Measurements from ENCODE around the gene KCNMA1. TPM values are rescaled to one million over a fixed set of nuclear protein-coding genes. Genes with fewer than 3 reads are reported as not detected.

Gene KCNMA1
- total and polyA plus RNA-seq, 2 donors from 2014 or later = 4.2 to 8.9 TPM

DNA sequence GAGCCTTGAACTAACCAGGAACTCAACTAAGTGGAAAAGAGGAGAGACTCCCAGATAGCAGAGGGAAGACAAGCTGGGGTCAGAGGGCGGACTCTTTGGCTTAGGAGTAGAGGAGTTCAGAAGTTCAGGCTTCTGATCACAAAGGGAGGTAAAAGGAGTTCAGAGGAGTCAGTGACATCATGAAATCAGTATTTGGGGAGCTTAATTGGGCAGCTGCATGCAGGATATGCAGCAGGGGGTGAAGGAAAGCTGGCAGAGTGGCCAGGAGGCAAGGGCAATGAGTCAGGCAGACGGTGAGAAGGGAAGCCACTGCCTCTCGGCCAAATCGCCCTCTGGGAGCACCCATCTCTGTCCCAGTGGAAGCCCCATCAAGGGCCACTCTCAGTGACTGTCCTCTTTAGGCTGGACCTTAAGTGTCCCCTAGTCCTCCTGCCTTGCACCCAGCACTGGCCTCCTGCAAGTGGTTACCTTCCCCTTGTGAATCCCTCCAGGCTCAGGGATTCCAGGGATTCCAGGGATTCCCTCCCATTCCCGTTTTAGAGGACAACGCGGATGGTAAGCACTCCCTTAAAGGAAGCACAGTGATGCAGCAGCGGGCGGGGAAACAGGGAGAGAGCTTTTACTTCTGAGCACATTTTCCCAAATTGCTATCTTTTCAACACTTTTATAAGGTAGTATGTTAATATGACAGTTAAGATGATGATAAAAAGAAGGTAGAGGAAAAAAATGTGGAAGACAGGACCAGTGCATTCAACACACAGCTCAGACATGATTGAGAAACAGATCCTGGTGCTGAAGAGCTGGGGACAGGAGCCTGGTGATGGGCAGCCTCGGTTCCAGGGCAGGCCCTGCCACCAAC lies 72.6 kb downstream of the KCNMA1 start:
- no peaks in the 10 kb centered on the region for H3K4me1 ChIP-seq (ENCODE audit: control insufficient read depth in 2 of 3, insufficient read depth in 2 of 3, low read depth in 1 of 3, low read length in 3 of 3)
- H3K9me3 ChIP-seq (ENCODE audit: control insufficient read depth in 2 of 3, insufficient read depth in 1 of 3, low read length in 3 of 3) = no peaks in the 10 kb centered on the region
- TF ChIP-seq, protein P1, sequence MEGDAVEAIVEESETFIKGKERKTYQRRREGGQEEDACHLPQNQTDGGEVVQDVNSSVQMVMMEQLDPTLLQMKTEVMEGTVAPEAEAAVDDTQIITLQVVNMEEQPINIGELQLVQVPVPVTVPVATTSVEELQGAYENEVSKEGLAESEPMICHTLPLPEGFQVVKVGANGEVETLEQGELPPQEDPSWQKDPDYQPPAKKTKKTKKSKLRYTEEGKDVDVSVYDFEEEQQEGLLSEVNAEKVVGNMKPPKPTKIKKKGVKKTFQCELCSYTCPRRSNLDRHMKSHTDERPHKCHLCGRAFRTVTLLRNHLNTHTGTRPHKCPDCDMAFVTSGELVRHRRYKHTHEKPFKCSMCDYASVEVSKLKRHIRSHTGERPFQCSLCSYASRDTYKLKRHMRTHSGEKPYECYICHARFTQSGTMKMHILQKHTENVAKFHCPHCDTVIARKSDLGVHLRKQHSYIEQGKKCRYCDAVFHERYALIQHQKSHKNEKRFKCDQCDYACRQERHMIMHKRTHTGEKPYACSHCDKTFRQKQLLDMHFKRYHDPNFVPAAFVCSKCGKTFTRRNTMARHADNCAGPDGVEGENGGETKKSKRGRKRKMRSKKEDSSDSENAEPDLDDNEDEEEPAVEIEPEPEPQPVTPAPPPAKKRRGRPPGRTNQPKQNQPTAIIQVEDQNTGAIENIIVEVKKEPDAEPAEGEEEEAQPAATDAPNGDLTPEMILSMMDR (IDR thresholded peaks at IDR 0.05; ENCODE audit: borderline replicate concordance, extremely low read depth, insufficient read depth) = no peak
- H3K36me3 ChIP-seq (ENCODE audit: control insufficient read depth in 2 of 3, insufficient read depth in 3 of 3, low read length in 3 of 3) = no peaks in the 10 kb centered on the region
- H3K27me3 ChIP-seq (ENCODE audit: control insufficient read depth, insufficient read depth, low read length) = no peaks in the 10 kb centered on the region
- no peak overlapping the region for H3K27ac ChIP-seq (ENCODE audit: low read depth in 2 of 2, low read length in 2 of 2)
- no peak overlapping the region for H3K9ac ChIP-seq (ENCODE audit: low read length in 3 of 3)
- no peak overlapping the region for H3K4me3 ChIP-seq (ENCODE audit: low read length in 3 of 3)
- no peak for FAIRE-seq
- intact Hi-C loops (cut with DNase I) = no loop called here
- DNase-seq = peak in 1 of 5 donors; percentile 7

- DNase-seq (peak in 1 of 5 donors; percentile 9), FAIRE-seq (no peak)
- no peaks in the 10 kb centered on the region for H3K4me1 ChIP-seq (ENCODE audit: control insufficient read depth in 2 of 3, insufficient read depth in 2 of 3, low read depth in 1 of 3, low read length in 3 of 3)
- H3K9me3 ChIP-seq (ENCODE audit: control insufficient read depth in 2 of 3, insufficient read depth in 1 of 3, low read length in 3 of 3) = no peaks in the 10 kb centered on the region
- H3K36me3 ChIP-seq (ENCODE audit: control insufficient read depth in 2 of 3, insufficient read depth in 3 of 3, low read length in 3 of 3) = no peaks in the 10 kb centered on the region
- TF ChIP-seq, protein P1 (IDR thresholded peaks at IDR 0.05; ENCODE audit: borderline replicate concordance, extremely low read depth, insufficient read depth) = no peak
- no peaks in the 10 kb centered on the region for H3K27me3 ChIP-seq (ENCODE audit: control insufficient read depth, insufficient read depth, low read length)
- H3K27ac ChIP-seq (ENCODE audit: low read depth in 2 of 2, low read length in 2 of 2) = no peak overlapping the region
- no peak overlapping the region for H3K9ac ChIP-seq (ENCODE audit: low read length in 3 of 3)
- intact Hi-C loops (cut with DNase I) = no loop called here
- no peak overlapping the region for H3K4me3 ChIP-seq (ENCODE audit: low read length in 3 of 3)
These were observed 73.9 kb downstream of the KCNMA1 start for GRCh38 chr10:77563638-77564270.

DNA sequence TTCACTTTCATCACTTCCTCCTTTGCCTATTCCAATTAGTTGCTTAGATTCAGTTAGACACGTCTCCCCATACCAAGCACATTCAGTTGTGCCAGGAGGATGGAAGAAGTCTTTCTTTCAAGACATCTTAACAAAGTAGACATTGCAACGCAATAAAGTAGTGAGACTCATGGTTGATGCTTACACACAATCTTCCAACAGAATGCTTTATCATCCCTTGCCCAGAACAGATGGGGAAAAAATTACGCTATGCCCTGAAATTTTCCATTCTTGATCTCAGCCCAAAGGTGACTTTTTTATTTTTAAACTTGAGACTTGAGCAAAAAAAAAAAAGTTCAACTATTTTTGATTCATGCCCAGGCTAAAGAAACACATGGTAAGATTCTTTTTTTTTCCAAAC lies 74.9 kb downstream of the KCNMA1 start:
- TF ChIP-seq, protein P1 (IDR thresholded peaks at IDR 0.05; ENCODE audit: borderline replicate concordance, extremely low read depth, insufficient read depth) = no peak
- Histone ChIP-seq H3K27me3 (ENCODE audit: control insufficient read depth, insufficient read depth, low read length) (no peaks in the 10 kb centered on the region), H3K9ac (ENCODE audit: low read length in 3 of 3) (no peak overlapping the region), H3K4me3 (ENCODE audit: low read length in 3 of 3) (no peak overlapping the region), H3K4me1 (ENCODE audit: control insufficient read depth in 2 of 3, insufficient read depth in 2 of 3, low read depth in 1 of 3, low read length in 3 of 3) (no peaks in the 10 kb centered on the region), H3K9me3 (ENCODE audit: control insufficient read depth in 2 of 3, insufficient read depth in 1 of 3, low read length in 3 of 3) (no peaks in the 10 kb centered on the region), H3K36me3 (ENCODE audit: control insufficient read depth in 2 of 3, insufficient read depth in 3 of 3, low read length in 3 of 3) (no peaks in the 10 kb centered on the region), H3K27ac (ENCODE audit: low read depth in 2 of 2, low read length in 2 of 2) (no peak overlapping the region)
- DNase-seq (no peak), FAIRE-seq (no peak)
- intact Hi-C loops (cut with DNase I) = no loop called here

All from kidney (tissue), 14 donors.